Muscle layer of duodenum (tissue), 2 donors: Measurements from ENCODE around the gene SMIM11.
"Not testable (repeated sequence)": the region's sequence is repeated elsewhere in the genome, so short reads cannot be mapped to it uniquely, and the experiment has no call there.

Experiments
- H3K27ac ChIP-seq: one replicate; pipeline ENCODE4 v1.7.0; 2013; ENCODE audit warnings: mild to moderate bottlenecking, low read length
- H3K27me3 ChIP-seq: one replicate; pipeline ENCODE4 v1.7.0; 2013; ENCODE audit warnings: low read depth, mild to moderate bottlenecking, control low read depth, low read length
- H3K36me3 ChIP-seq, 2 donors: one replicate each; pipeline ENCODE4 v1.7.0; 2013; ENCODE audit warnings: low read length in 2 of 2, control low read depth in 1 of 2, mild to moderate bottlenecking in 1 of 2; ENCODE audit not compliant: insufficient read depth in 2 of 2, control insufficient read depth in 1 of 2
- H3K4me1 ChIP-seq, 2 donors: one replicate each; pipeline ENCODE4 v1.7.0; 2013; ENCODE audit warnings: low read length in 2 of 2, mild to moderate bottlenecking in 2 of 2, control low read depth in 1 of 2, moderate library complexity in 1 of 2; ENCODE audit not compliant: insufficient read depth in 2 of 2, control insufficient read depth in 1 of 2
- H3K4me3 ChIP-seq, 2 donors: one replicate each; pipeline ENCODE4 v1.7.0; 2013; ENCODE audit warnings: low read length in 2 of 2, low read depth in 1 of 2, mild to moderate bottlenecking in 1 of 2
- H3K9me3 ChIP-seq, 2 donors: one replicate each; pipeline ENCODE4 v1.7.0; 2013; ENCODE audit warnings: low read length in 2 of 2, control low read depth in 1 of 2, mild to moderate bottlenecking in 1 of 2; ENCODE audit not compliant: control insufficient read depth in 1 of 2
- donor health status: healthy.

The SMIM11 gene

GRCh38 chr21:34427339-34427738 is 52.0 kb downstream of the SMIM11 start:
- not testable (repeated sequence) for H3K27me3 ChIP-seq, H3K9me3 ChIP-seq

DNA sequence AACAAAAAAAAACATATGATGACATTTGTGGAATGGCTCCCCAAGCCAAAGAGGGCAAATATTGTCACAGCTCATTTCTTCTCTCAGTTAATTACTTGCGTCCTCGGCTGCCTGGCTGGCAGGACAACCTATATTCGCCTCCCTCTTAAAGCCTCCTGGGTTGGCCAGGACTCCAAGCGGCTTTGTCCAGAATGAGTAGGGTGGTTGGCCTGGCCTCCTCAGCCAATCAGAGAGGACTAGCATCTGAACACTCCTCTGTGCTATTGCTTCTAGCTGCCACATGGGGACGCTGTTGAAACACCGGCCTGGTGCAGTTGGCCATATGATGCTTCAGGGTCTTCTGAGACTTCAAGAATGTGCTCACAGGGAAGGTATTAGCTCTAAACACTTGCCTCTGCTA is 53.1 kb downstream of the SMIM11 start:
- not testable (repeated sequence) for H3K27ac ChIP-seq, H3K4me3 ChIP-seq, H3K4me1 ChIP-seq, H3K9me3 ChIP-seq, H3K27me3 ChIP-seq, H3K36me3 ChIP-seq

More at GRCh38 chr21:34427339-34427738, 52.0 kb downstream of the SMIM11 start:
- H3K4me1 ChIP-seq, H3K4me3 ChIP-seq, H3K27ac ChIP-seq, H3K36me3 ChIP-seq: not testable (repeated sequence)

DNA sequence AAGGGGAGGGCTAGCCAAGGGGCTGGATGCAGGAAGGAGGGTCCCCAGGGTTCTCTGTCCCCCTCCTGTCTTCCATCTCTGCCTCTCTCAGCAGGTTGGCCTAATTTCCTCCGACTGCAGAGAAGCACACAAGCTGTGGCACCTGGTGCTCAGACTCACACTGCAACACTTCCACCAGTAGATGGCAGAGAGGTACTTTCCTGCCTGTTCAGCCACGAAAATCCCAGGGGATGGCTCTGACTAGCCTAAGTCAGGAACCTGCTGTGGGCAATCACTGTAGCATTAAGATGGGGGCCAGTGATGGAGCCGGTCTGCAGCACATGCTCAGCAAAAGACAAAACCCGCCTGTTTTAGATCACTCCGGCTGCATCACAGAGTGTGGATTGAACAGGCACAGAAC is 54.4 kb downstream of the SMIM11 start:
- not testable (repeated sequence) for H3K9me3 ChIP-seq, H3K4me3 ChIP-seq, H3K36me3 ChIP-seq, H3K27me3 ChIP-seq, H3K27ac ChIP-seq, H3K4me1 ChIP-seq
